Gastroesophageal sphincter (tissue), 4 donors: ENCODE results near the gene IQSEC1. TPM values are rescaled to one million over a fixed set of nuclear protein-coding genes. Genes with fewer than 3 reads are reported as not detected.

Experiments
- ATAC-seq: fragments of 150-250 bp; one replicate; pipeline ENCODE4 v1.9.1; 2016; ENCODE audit warnings: mild to moderate bottlenecking, moderate library complexity
- H3K27ac ChIP-seq, 4 donors: fragments of 200-600 bp; sonication (generic) in 3 of 4; 1 replicate in 3 of 4; 2 replicates in 1 of 4; pipeline ENCODE4 v1.5.1; 2016 to 2019
- H3K27me3 ChIP-seq: fragments of 200-600 bp; sonication (generic); one replicate; pipeline ENCODE4 v1.5.1; 2019
- H3K36me3 ChIP-seq, 2 donors: fragments of 200-600 bp; sonication (generic); one replicate each; pipeline ENCODE4 v1.5.1; 2019; ENCODE audit warnings: control low read depth in 1 of 2
- H3K4me1 ChIP-seq, 3 donors: fragments of 200-600 bp; sonication (generic); 1 replicate in 2 of 3; 2 replicates in 1 of 3; pipeline ENCODE4 v1.5.1; 2016 to 2019; ENCODE audit warnings: control low read depth in 2 of 3
- H3K4me3 ChIP-seq, 2 donors: fragments of 200-600 bp; sonication (generic); one replicate each; pipeline ENCODE4 v1.5.1; 2019; ENCODE audit warnings: mild to moderate bottlenecking in 1 of 2, moderate library complexity in 1 of 2
- H3K9me3 ChIP-seq, 3 donors: fragments of 200-600 bp; sonication (generic); one replicate each; pipeline ENCODE4 v1.5.1; 2017 to 2019; ENCODE audit warnings: control low read depth in 2 of 3
- EP300 ChIP-seq: sonication (generic); formaldehyde crosslinking; IDR thresholded peaks from one replicate; pipeline ENCODE4 v1.6.1; 2017; ENCODE audit warnings: antibody characterized with exemption, mild to moderate bottlenecking
- POLR2A ChIP-seq, 2 donors: fragments of 450-650 bp; IDR thresholded peaks; one replicate each; pipeline ENCODE4 v1.6.1; 2017; ENCODE audit warnings: antibody characterized with exemption in 2 of 2, mild to moderate bottlenecking in 2 of 2, moderate library complexity in 1 of 2
- POLR2AphosphoS5 ChIP-seq: sonication (generic); formaldehyde crosslinking; IDR thresholded peaks from one replicate; pipeline ENCODE4 v1.6.1; 2017; ENCODE audit warnings: antibody characterized with exemption
- WGBS, 2 donors: methylation state at CpG; one replicate each; pipeline ENCODE4 v1.1.5; 2018; ENCODE audit warnings: low coverage in 1 of 2; 5-methylcytosine and 5-hydroxymethylcytosine counted together
- total RNA-seq, 4 donors: library from RNA; depleted of rRNA; stranded (reverse); fragments of >200 nt; gene quantifications; one replicate each; pipeline ENCODE4 v1.1.0, GENCODE V29; 2016
- TF ChIP-seq, protein P1 (sequence below), 4 experiments: fragments of 200-600 bp in 2 of 4; fragments of 450-650 bp in 2 of 4; sonication (generic) in 1 of 4; IDR thresholded peaks; one replicate each; pipeline ENCODE4 v1.5.1; 2017 to 2019; ENCODE audit warnings: antibody characterized with exemption in 4 of 4, mild to moderate bottlenecking in 2 of 4, moderate library complexity in 2 of 4

Gene IQSEC1
- total RNA-seq, 4 donors from 2014 or later: 49.5 to 104 (median 61.7) TPM

DNA sequence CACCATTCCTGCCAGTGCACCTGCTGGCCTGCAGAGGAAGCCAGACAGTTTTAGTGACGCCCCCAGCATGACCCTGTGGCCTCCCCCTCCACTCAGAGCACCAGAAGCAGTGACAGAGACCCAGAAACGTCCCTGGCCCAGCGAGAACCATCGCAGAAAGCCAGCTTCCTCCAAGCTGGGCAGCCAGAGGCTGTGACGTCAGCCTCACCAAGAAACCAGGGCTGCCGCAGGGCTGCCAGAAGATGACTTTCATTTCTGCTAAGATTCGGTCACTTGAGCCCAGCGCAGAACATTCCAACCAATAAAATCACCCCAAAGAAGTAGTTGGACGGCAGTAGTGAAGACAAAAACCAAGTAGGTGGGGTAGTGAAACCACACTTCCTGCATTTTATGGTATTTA is 202.3 kb downstream of the IQSEC1 start:
- peaks cover 0 to 19% (median 12%) of the 10 kb centered on the region in 3 donors for H3K4me1 ChIP-seq
- 34% methylated on average over 3 of the region's 9 CpGs; no CpG with 5 or more reads in 1 of the 2 donors for WGBS, 2 donors
- no peaks in the 10 kb centered on the region for H3K27me3 ChIP-seq
- H3K9me3 ChIP-seq: no peaks in the 10 kb centered on the region
- H3K27ac ChIP-seq: no peak overlapping the region
- H3K4me3 ChIP-seq: no peak overlapping the region
- no peaks in the 10 kb centered on the region for H3K36me3 ChIP-seq
- peak; percentile 42 for ATAC-seq
- no peak for TF ChIP-seq POLR2AphosphoS5
- no peak for TF ChIP-seq POLR2A (IDR thresholded peaks at IDR 0.05)
- TF ChIP-seq, protein P1, sequence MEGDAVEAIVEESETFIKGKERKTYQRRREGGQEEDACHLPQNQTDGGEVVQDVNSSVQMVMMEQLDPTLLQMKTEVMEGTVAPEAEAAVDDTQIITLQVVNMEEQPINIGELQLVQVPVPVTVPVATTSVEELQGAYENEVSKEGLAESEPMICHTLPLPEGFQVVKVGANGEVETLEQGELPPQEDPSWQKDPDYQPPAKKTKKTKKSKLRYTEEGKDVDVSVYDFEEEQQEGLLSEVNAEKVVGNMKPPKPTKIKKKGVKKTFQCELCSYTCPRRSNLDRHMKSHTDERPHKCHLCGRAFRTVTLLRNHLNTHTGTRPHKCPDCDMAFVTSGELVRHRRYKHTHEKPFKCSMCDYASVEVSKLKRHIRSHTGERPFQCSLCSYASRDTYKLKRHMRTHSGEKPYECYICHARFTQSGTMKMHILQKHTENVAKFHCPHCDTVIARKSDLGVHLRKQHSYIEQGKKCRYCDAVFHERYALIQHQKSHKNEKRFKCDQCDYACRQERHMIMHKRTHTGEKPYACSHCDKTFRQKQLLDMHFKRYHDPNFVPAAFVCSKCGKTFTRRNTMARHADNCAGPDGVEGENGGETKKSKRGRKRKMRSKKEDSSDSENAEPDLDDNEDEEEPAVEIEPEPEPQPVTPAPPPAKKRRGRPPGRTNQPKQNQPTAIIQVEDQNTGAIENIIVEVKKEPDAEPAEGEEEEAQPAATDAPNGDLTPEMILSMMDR (IDR thresholded peaks at IDR 0.05): no peak
- no peak for TF ChIP-seq EP300

DNA sequence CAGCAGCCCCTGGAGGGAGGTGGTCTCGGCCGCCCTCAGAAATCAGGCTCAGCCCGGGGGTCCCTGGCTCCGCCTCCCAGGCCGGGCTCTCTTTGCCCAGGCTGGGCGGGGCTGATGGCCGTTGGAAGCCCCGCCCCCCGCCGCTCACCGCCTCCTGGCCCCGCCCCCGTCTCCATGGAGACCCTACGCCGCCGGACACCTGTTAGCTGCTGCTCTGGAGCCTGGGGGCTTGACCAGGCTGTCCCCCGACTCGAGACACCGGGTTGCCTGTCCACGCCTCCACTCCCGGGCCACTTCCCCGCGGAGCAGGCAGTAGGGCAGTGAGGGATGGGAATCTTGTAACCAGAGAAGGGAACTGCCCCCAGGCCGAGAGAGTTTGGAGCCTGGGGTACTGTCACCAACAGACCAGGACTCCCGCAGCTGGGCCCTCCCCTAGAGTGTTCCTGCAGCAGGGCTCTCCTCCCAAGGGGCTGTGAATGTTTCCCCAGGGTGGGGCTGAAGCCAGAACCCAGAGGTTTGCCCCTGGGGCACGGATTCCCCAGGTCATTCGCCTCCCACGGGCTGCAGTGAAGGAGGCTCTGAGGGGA is 204.1 kb downstream of the IQSEC1 start:
- Histone ChIP-seq H3K4me3 (peak overlapping the region in 1 of 2 donors; percentile 32), H3K4me1 (peaks cover 0 to 16% (median 10%) of the 10 kb centered on the region in 3 donors), H3K27me3 (no peaks in the 10 kb centered on the region), H3K27ac (peak overlapping the region in 1 of 4 donors; percentile 16), H3K9me3 (peaks cover 0 to 11% (median 0%) of the 10 kb centered on the region in 3 donors), H3K36me3 (no peaks in the 10 kb centered on the region)
- TF ChIP-seq POLR2A (IDR thresholded peaks at IDR 0.05) (no peak), EP300 (no peak), POLR2AphosphoS5 (no peak)
- TF ChIP-seq, protein P1 (IDR thresholded peaks at IDR 0.05): no peak
- peak; percentile 43 for ATAC-seq
- WGBS, 2 donors: 20% methylated on average over 3 of the region's 28 CpGs; no CpG with 5 or more reads in 1 of the 2 donors

DNA sequence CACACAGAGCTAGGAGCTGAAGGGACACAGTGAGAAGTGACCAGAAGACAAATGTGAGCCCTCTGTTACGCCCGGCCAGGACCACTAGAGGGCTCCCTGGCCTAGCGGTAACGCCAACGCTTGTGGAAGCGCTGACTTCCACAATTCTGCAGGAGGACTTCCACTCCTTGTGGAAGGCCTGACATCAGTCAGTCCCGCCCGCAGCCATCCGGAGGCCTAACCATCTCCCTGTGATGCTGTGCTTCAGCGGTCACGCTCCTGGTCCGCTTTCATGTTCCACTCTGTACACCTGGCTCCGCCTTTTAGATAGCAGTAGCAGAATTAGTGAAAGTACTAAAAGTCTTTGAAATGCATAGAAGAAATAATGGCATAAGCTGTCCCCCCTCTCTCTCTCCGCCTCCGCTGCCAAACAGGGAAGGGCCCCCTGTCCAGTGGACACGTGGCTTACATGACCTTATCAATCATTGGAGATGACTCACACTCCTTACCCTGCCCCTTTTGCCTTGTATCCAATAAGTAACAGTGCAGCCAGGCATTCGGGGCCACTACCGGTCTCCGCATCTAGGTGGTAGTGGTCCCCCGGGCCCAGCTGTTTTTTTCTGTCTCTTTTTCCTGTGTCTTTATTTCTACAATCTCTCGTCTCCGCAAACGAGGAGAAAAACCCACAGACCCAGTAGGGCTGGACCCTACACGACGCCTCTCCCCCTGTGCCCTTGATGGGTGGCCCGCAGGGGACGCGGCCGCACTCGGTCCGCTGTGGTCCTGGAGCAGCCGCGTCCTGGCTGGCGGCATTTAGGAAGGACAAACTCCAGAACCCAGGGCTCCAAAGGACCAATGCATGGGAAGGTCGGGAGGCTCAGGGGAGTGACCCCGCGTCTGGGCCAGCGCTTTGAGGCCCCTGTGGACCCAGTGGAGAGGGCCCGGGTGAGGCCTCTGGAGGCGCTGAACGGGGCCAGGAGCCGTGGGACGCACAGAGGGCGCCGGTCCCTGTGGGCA is 204.9 kb downstream of the IQSEC1 start:
- H3K36me3 ChIP-seq: no peaks in the 10 kb centered on the region
- H3K27ac ChIP-seq: peak overlapping the region in 1 of 4 donors; percentile 16
- TF ChIP-seq POLR2AphosphoS5 (peak; percentile 8), EP300 (no peak)
- TF ChIP-seq, protein P1 (IDR thresholded peaks at IDR 0.05): peak in 3 of 4 experiments; percentile 90 to 95 (median 93)
- H3K4me1 ChIP-seq: peaks cover 0 to 16% (median 10%) of the 10 kb centered on the region in 3 donors
- H3K9me3 ChIP-seq: peaks cover 0 to 11% (median 0%) of the 10 kb centered on the region in 3 donors
- no peaks in the 10 kb centered on the region for H3K27me3 ChIP-seq
- 19 to 26% methylated on average over 13 to 21 of the region's 45 CpGs for WGBS, 2 donors
- peak; percentile 94 for ATAC-seq
- H3K4me3 ChIP-seq: peak overlapping the region in 1 of 2 donors; percentile 32

DNA sequence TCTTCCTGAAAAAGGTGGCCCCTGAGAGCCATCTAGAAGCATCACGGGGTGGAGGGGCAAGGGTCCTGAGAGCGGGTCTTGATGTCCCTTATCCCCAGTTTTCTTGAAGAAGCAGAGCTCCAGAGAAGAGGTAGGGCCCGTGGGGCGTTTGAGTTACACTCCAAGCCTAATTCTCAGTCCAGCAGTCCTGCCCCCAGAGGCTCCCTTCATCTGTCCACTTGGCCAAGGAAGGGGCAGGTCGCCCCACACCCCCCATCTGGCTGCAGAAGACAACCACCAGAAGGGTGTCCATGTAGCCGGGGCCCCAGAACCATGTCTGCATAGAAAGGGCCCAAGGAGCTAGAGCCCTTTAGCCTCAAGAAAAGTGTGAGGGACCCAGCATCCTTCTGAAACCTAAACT is 206.4 kb downstream of the IQSEC1 start:
- no peak for TF ChIP-seq POLR2A (IDR thresholded peaks at IDR 0.05)
- TF ChIP-seq EP300: no peak
- no peak for TF ChIP-seq POLR2AphosphoS5
- TF ChIP-seq, protein P1 (IDR thresholded peaks at IDR 0.05): no peak
- 88 to 100% methylated on average over 1 to 2 of the region's 6 CpGs for WGBS, 2 donors
- H3K27me3 ChIP-seq: no peaks in the 10 kb centered on the region
- H3K27ac ChIP-seq: no peak overlapping the region
- no peak overlapping the region for H3K4me3 ChIP-seq
- H3K9me3 ChIP-seq: peaks cover 0 to 11% (median 0%) of the 10 kb centered on the region in 3 donors
- peaks cover 0 to 16% (median 10%) of the 10 kb centered on the region in 3 donors for H3K4me1 ChIP-seq
- no peaks in the 10 kb centered on the region for H3K36me3 ChIP-seq
- ATAC-seq: no peak
